ENCODE data around the gene DIABLO.

DNA sequence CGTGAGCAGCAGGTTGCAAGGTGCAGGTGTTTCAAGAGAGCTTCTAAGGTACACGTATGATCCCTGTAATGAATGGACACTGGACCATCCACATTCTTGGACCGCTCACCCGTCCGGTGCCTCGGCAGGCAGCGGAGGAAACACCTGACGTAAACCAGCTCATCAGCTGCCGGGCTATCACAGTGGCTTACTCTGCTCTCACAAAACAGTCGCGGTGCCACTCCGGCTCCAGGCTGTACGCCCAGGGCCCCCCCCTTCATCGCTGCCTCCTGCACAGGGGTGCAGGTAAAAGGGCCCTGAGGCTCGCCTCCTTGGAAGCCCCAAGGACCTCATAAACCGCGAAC is 40.0 kb upstream of the DIABLO start:
- no peak for TF ChIP-seq EZH2phosphoT487 (IDR thresholded peaks at IDR 0.05; ENCODE audit: low read length)
- TF ChIP-seq, protein P1, sequence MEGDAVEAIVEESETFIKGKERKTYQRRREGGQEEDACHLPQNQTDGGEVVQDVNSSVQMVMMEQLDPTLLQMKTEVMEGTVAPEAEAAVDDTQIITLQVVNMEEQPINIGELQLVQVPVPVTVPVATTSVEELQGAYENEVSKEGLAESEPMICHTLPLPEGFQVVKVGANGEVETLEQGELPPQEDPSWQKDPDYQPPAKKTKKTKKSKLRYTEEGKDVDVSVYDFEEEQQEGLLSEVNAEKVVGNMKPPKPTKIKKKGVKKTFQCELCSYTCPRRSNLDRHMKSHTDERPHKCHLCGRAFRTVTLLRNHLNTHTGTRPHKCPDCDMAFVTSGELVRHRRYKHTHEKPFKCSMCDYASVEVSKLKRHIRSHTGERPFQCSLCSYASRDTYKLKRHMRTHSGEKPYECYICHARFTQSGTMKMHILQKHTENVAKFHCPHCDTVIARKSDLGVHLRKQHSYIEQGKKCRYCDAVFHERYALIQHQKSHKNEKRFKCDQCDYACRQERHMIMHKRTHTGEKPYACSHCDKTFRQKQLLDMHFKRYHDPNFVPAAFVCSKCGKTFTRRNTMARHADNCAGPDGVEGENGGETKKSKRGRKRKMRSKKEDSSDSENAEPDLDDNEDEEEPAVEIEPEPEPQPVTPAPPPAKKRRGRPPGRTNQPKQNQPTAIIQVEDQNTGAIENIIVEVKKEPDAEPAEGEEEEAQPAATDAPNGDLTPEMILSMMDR (IDR thresholded peaks at IDR 0.05; ENCODE audit: low read length), result no peak
- TF ChIP-seq EZH2 (optimal IDR thresholded peaks at IDR 0.05; ENCODE audit: low read depth, low read length), result no peak

Data from MM.1S (cell line).